HG03342 (cell line): ENCODE measurements around the gene MS4A6E.

Source experiments
- ATAC-seq: cut with Tn5 transposase; IDR thresholded peaks from one replicate; pipeline ENCODE4 v1.9.1; 2021; ENCODE audit warnings: mild to moderate bottlenecking, moderate library complexity; ENCODE audit not compliant: unreplicated experiment

The MS4A6E gene

DNA sequence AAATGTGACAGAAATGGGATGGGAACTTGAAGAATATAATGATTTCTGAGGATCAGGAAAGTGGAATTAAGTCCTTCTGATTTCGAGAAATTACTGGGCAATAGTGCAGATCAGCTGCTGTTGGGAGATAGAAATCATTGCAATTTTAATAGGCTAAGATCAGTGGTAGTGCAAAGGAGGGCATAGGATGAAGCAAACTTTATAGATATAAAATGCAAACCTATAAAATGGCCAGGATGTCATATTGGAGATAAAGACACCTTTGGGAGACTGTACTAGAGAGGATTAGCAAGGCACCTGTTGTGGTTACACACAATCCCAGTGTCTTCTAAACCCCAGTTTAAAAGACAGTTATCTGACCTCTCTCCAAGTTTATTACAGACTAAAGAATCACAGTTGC is 44.8 kb downstream of the MS4A6E start:
- ATAC-seq, result no peak

DNA sequence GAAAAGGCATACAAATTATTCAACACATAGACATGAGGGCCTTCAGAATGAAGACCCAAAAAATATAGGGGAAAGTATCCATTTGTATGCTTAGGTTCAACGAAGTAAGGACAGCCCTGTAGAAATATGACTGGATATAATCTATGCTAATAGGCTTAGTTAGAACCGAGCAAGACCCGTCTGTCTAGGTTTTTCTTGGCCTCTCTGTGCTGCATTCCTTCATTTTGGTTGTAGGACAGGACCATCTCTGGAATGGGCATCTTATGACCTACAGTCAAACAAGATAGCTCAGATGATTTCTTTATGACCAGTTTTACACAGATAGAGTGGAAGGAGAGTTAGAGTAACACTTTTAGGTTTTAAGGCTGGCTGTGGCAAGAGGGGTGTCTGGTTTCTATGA is 45.7 kb downstream of the MS4A6E start:
- ATAC-seq, result no peak

DNA sequence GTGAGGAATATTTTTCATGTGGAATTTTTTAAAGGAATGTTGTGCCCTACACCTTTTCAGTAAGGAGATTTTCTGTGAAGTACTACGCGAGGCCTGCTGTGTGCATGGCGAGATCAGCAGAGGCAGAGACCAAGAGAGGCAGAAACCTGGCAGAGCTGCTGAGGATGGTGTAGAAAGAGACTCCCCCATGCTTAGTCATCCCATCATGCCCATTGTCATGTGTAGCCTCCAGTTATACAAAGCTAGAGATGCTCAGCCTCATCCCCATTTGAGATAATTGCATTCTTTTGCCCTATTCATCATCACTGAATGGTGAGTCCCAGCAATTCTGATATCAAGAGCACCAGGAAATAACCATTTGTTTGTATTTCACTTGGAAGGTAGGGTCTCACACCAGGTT is 48.3 kb downstream of the MS4A6E start:
- ATAC-seq, result no peak

DNA sequence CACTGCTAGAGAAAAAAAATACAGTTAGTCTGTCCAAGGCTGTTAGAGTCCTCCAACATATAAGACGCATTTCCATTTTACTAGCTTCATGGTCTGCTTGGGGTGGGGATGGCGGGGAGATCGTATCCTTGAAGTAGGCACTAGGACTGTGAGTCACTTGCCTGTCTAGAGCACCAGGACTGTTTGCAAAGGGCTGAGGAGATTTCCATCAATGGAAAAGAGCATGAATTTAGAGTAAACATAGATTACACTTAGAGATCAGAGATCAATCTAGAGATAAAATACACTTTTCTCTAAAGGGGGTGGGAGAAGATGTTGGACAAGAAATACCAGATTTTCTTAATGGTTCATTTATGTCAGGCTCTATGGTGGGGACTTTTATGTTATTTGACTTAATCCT is 49.5 kb downstream of the MS4A6E start:
- ATAC-seq, result no peak

DNA sequence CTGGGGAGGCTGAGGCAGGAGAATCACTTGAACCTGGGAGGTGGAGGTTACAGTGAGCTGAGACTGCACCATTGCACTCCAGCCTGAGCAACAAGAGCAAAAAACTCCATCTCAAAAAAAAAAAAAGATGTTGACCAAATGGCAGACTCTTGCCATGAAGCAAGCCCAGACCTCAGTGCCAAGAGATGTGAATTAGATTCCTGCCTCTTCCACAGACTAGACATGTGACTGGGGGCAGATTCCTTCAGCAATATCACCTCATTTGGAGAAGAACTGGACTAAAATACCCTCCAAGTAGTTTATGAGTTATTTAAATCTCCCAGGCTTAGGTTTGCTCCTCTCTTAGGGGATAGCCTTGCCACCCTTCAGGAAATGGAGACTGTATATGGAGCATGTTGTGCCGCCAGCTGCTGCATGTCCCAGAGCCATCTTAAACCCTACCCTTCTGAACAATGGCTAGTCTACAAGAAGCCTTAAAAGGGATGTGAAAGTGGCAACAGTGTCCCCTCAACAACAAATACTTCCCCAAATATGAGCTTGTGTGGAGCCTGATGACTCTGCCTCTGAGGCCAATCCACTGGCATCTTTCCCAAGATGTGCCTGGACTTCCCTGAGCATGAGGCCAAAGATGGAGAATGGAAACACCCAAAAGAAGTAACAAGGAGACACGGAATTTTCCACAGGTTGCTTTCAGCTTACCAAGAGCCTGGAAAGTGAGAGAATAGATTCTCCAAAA is 50.5 kb downstream of the MS4A6E start:
- peak; percentile 61 for ATAC-seq

DNA sequence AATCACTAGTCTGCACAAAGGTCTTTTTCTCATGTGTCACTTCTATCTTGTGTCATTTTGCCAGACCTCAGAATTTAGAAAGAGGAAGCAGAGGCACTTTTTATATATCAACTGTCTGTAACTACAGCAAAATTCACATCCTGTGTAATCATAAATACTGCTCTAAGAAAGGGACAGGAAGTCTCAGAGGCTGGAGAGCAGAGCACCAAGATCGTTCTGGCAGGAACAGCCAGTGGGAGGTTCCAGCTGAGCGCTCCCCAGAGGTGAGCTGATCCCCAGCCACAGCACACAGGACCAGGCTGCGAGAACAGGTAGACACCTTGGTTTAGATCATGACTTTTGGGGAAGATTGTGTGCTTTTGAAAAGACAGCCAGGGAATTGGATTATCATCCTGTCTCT is 51.3 kb downstream of the MS4A6E start, which contains the start of gene MS4A7:
MS4A7 (plus strand) TSS at position 179 of the 400 bp plus-strand sequence. CDS start 4,610 bp downstream, outside the sequence.
- peak; percentile 89 for ATAC-seq

DNA sequence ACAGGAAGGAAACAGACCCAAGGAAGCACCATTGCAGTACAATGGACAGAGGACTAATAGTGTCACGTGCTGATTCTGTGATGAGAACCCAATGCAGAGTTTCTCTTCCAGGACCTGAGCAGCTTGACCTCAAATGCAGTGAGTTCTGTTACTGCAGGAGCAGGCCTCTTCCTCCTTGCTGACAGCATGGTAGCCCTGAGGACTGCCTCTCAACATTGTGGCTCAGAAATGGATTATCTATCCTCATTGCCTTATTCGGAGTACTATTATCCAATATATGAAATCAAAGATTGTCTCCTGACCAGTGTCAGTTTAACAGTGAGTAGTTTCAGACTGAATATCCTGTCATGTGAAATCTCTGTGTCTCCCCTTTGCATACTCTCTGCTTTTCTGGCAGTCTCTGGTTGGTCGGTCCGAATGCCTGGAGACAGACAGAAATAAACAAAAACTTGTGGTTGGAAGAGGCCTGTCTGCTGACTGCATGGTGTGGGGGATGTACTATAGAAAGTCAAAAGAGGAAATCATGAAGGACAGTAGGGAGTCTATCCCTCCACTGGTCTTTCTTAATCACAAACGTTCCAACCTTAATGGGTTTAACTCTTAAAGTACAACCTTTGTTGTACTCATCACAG is 62.3 kb downstream of the MS4A6E start:
- peak; percentile 96 for ATAC-seq

DNA sequence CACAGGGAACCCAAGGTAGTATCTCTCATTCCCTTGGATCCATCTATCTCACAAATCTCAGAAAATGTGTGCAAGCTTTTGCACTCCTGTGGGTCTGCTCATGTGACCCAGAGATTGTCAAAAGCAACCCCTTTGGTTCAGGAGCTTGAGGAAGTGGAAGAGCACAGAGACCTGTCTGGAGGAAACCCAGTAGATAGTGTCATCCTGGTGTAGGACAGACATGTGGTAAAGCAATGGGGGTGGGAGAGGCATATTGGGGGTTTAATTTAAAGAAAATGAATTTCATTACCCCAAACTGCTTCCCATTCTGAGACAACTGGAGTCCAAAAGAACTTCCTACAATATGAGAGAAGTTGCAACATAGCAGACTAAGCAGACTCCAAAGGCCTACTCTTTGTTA is 63.4 kb downstream of the MS4A6E start:
- no peak for ATAC-seq
